ENCODE results near the gene H6PD.

H6PD gene

GRCh38 chr1:9311029-9311428, 76.5 kb downstream of the H6PD start:
- DNase-seq (ENCODE audit: low read depth) = no peak
- no peak overlapping the region for H3K4me3 ChIP-seq (ENCODE audit: low read length)
- TF ChIP-seq, protein P1, sequence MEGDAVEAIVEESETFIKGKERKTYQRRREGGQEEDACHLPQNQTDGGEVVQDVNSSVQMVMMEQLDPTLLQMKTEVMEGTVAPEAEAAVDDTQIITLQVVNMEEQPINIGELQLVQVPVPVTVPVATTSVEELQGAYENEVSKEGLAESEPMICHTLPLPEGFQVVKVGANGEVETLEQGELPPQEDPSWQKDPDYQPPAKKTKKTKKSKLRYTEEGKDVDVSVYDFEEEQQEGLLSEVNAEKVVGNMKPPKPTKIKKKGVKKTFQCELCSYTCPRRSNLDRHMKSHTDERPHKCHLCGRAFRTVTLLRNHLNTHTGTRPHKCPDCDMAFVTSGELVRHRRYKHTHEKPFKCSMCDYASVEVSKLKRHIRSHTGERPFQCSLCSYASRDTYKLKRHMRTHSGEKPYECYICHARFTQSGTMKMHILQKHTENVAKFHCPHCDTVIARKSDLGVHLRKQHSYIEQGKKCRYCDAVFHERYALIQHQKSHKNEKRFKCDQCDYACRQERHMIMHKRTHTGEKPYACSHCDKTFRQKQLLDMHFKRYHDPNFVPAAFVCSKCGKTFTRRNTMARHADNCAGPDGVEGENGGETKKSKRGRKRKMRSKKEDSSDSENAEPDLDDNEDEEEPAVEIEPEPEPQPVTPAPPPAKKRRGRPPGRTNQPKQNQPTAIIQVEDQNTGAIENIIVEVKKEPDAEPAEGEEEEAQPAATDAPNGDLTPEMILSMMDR (IDR thresholded peaks at IDR 0.05; ENCODE audit: insufficient read depth, low read depth, low read length, missing control alignments) = no peak

DNA sequence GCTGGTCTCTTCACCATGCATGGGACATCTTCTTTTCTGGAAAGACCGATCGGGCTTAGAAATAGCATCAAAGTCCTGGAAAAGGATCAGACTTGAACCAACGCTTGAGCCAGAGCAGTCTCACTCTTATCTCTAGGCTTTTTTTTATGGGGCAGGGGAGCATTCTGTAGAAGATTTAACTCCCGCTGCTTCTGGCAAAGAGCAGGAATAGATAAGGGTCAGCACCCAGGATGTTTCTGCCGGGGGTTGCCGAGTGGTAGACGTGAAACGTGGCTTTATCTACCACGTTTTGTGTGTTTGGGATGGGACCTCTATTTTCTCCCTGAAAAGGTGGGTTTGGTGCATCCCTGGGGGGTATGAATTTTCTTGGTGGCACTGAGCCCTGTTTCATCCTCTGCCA, 76.9 kb downstream of the H6PD start:
- no peak overlapping the region for H3K4me3 ChIP-seq (ENCODE audit: low read length)
- no peak for DNase-seq (ENCODE audit: low read depth)
- TF ChIP-seq, protein P1 (IDR thresholded peaks at IDR 0.05; ENCODE audit: insufficient read depth, low read depth, low read length, missing control alignments) = no peak

GRCh38 chr1:9312168-9312720, 77.7 kb downstream of the H6PD start:
- no peak for DNase-seq (ENCODE audit: low read depth)
- TF ChIP-seq, protein P1 (IDR thresholded peaks at IDR 0.05; ENCODE audit: insufficient read depth, low read depth, low read length, missing control alignments) = no peak

DNA sequence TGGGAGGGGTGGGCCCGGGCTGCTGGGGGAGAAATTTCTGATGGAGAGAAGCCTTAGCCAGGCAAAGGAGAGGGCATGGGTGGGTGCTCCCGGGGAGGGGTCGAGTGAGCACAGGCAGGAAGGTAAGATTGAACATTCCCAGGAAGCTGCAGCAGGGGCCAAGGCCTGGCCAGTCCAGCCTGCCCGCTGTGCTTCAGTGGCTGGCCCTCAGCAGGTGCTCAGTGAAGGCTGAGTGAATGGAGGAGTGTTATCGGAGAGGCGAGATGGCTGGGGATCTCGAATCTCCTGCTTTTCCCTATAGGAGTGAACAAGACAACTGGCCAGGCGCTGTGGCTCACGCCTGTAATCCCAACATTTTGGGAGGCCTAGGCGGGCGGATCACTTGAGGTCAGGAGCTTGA, 79.0 kb downstream of the H6PD start:
- no peak for DNase-seq (ENCODE audit: low read depth)
- TF ChIP-seq, protein P1 (IDR thresholded peaks at IDR 0.05; ENCODE audit: insufficient read depth, low read depth, low read length, missing control alignments) = no peak
- no peak overlapping the region for H3K4me3 ChIP-seq (ENCODE audit: low read length)

More at GRCh38 chr1:9312168-9312720, 77.7 kb downstream of the H6PD start:
- H3K4me3 ChIP-seq (ENCODE audit: low read length) = no peak overlapping the region

DNA sequence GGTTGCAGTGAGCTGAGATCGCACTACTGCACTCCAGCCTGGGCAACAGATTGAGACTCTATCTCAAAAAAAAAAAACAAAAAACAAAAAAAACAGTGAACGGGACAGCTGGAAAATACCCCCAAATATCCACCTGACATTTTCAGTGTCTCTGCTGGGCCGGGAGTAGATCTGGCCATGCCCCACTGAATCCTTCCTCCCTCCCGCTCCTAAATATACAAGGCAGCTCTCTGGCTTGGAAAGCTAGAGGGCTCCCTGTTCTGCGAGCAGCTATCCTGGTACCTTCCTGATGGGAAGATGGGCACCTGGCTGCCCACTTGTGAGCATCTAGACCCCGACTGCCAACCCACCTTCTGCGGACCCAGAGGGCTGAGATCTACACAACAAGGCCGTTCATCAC, 79.5 kb downstream of the H6PD start:
- no peak for DNase-seq (ENCODE audit: low read depth)
- TF ChIP-seq, protein P1 (IDR thresholded peaks at IDR 0.05; ENCODE audit: insufficient read depth, low read depth, low read length, missing control alignments) = no peak
- H3K4me3 ChIP-seq (ENCODE audit: low read length) = no peak overlapping the region

DNA sequence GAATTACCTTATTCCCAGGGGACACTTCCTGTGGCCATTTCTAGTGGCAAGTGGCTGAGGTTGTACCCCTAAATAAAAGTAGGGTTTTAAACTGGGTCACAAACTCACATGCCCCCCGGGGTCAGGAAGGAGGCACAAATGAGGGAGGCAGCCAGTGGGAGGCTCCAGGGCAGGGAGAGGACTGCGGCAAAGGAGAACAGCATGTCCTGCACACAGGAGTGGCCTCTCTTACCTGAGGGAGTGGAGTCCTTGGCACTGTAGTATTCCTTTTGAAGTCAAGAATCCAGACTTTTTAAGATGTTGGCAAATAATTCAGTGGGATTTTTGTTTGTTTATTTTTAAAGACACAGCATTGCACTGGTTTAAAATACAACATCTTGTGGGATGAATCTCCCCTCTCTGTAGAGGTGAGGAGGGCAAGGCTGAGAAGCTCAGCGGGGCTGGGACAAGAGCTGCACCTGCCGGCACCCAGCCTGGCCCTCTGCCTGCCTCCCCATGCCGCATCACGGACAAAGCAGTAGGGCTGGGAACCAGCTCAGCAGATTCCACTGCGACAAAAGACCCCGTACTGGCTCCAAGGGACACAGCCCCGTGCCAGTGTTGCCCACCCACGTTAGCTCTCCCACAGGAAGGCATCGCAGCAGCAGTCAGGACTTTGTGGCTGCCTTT, 80.3 kb downstream of the H6PD start:
- no peak overlapping the region for H3K4me3 ChIP-seq (ENCODE audit: low read length)
- TF ChIP-seq, protein P1 (IDR thresholded peaks at IDR 0.05; ENCODE audit: insufficient read depth, low read depth, low read length, missing control alignments) = no peak
- DNase-seq (ENCODE audit: low read depth) = no peak

Data from epithelial cell of esophagus (primary cell).